Activated gamma-delta T cell treated with Interleukin-2 at 50 U/mL for 16 hours (primary cell): ENCODE results near the gene ARFGAP1.

Source experiments
- DNase-seq: peaks from one replicate; pipeline ENCODE4 v3.0.0-alpha.2; 2020

ARFGAP1 gene

GRCh38 chr20:63272105-63273058, at the start of gene ARFGAP1:
ARFGAP1 (plus strand) TSS chr20:63272813; CDS start chr20:63275581, 2,768 bp downstream.
- DNase-seq, result peak; percentile 85

- DNase-seq, result peak; percentile 43
Measured at GRCh38 chr20:63223121-63223825, 49.3 kb upstream of the ARFGAP1 start.

- no peak for DNase-seq
Measured at GRCh38 chr20:63223826-63224207, 48.8 kb upstream of the ARFGAP1 start.

GRCh38 chr20:63224412-63225081, 48.1 kb upstream of the ARFGAP1 start:
- DNase-seq, result no peak

- DNase-seq, result no peak
Measured at GRCh38 chr20:63225082-63225454, 47.5 kb upstream of the ARFGAP1 start.

GRCh38 chr20:63226042-63226943, 46.3 kb upstream of the ARFGAP1 start:
- DNase-seq, result no peak

GRCh38 chr20:63227260-63227659, 45.4 kb upstream of the ARFGAP1 start:
- DNase-seq, result no peak

GRCh38 chr20:63228806-63229205, 43.8 kb upstream of the ARFGAP1 start:
- no peak for DNase-seq

GRCh38 chr20:63230800-63231268, 41.8 kb upstream of the ARFGAP1 start:
- no peak for DNase-seq

- no peak for DNase-seq
Measured at GRCh38 chr20:63232235-63233060, 40.2 kb upstream of the ARFGAP1 start.

GRCh38 chr20:63233061-63233344, 39.6 kb upstream of the ARFGAP1 start:
- DNase-seq, result no peak

- no peak for DNase-seq
Measured at GRCh38 chr20:63233924-63234323, 38.7 kb upstream of the ARFGAP1 start.

- DNase-seq, result no peak
Measured at GRCh38 chr20:63234693-63235398, 37.8 kb upstream of the ARFGAP1 start.

GRCh38 chr20:63235399-63235983, 37.1 kb upstream of the ARFGAP1 start, which contains the start of gene BIRC7:
BIRC7 (plus strand) TSS chr20:63235905; CDS start chr20:63236097, 192 bp downstream.
- DNase-seq, result no peak

GRCh38 chr20:63236116-63236837, 36.3 kb upstream of the ARFGAP1 start:
- DNase-seq, result no peak

GRCh38 chr20:63238031-63238430, 34.6 kb upstream of the ARFGAP1 start:
- DNase-seq, result no peak

GRCh38 chr20:63238514-63239125, 34.0 kb upstream of the ARFGAP1 start:
- no peak for DNase-seq

GRCh38 chr20:63239431-63239830, 33.2 kb upstream of the ARFGAP1 start:
- no peak for DNase-seq

GRCh38 chr20:63240004-63240403, 32.6 kb upstream of the ARFGAP1 start:
- DNase-seq, result no peak
